Esophagus mucosa (tissue), 1 donor: ENCODE results near the gene UBE2J1. TPM values are rescaled to one million over a fixed set of nuclear protein-coding genes. Genes with fewer than 3 reads are reported as not detected.
"Not testable (repeated sequence)": the region's sequence is repeated elsewhere in the genome, so short reads cannot be mapped to it uniquely, and the experiment has no call there.

Experiments used
- ATAC-seq: fragments of 200-7000 bp; cut with Tn5 transposase; one replicate; pipeline ENCODE4 v1.9.1; 2020
- total RNA-seq: library from RNA; stranded (reverse); gene quantifications from one replicate; pipeline ENCODE4 v1.2.4, GENCODE V29; 2023
- donor health status: DM: yes; HTN: yes; CAD: no.

Gene UBE2J1
- total RNA-seq, 1 donor from 2014 or later: 22.6 TPM

- no peak for ATAC-seq
These were observed 35.5 kb downstream of the UBE2J1 start for GRCh38 chr6:89317067-89317466.

DNA sequence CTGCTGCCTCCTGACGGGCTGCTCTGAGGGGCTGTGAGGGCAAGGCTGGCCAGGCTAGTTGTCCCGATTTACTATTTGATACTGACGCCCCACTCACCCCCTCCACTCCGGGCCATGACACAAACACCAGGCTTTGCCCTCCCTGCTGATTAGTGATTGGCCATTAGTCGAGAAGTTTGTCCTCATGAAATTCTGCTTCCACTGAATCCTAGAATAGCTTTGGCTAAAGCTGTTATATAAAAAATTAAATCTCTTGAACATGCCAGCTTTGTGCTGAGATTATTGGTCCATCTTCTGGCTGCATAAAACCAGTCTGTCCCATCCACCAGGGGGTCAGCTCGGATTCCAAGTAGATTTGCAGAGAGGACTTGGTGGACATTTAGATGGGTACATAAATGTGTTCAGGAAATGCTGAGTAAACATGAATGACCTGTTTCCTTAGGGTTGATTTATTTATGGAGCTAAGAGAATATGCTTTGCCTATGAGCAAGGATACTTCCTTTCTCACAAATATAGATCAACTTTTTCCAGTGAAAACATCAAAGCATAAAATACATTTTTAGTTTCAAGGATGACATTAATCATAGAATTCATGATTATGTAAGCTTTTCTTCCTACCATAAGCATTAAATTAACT lies 37.2 kb downstream of the UBE2J1 start, which contains the start of gene GABRR2:
Gene GABRR2, minus strand, starts transcription at position 51 of the 637 bp plus-strand sequence. CDS start 134 bp downstream, outside the sequence.
- ATAC-seq: no peak

- no peak for ATAC-seq
These were observed 37.8 kb downstream of the UBE2J1 start for GRCh38 chr6:89314692-89315091.

DNA sequence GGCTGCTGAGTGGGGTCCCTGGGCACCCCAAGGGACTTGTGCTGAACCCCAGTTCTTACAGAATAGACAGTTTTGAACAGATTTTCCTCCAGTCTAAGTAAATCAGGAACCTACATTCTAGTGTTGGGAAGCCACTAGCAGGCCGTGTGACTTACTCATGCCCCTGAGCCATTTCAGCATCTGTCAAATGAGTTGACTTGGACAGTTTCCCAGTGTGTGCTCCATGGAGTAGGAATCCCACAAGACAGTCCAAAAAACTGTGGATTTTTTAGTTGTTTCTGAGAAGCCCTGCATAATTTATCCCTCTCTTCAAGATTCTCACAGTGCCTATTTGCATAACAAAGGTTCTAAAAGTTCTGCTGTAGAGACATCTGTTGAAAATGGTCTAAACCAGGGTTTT lies 39.5 kb downstream of the UBE2J1 start:
- no peak for ATAC-seq

GRCh38 chr6:89311853-89312531 lies 40.5 kb downstream of the UBE2J1 start:
- peak; percentile 51 for ATAC-seq

GRCh38 chr6:89311530-89311852 lies 41.0 kb downstream of the UBE2J1 start:
- no peak for ATAC-seq

GRCh38 chr6:89310929-89311328 lies 41.6 kb downstream of the UBE2J1 start:
- peak; percentile 67 for ATAC-seq

DNA sequence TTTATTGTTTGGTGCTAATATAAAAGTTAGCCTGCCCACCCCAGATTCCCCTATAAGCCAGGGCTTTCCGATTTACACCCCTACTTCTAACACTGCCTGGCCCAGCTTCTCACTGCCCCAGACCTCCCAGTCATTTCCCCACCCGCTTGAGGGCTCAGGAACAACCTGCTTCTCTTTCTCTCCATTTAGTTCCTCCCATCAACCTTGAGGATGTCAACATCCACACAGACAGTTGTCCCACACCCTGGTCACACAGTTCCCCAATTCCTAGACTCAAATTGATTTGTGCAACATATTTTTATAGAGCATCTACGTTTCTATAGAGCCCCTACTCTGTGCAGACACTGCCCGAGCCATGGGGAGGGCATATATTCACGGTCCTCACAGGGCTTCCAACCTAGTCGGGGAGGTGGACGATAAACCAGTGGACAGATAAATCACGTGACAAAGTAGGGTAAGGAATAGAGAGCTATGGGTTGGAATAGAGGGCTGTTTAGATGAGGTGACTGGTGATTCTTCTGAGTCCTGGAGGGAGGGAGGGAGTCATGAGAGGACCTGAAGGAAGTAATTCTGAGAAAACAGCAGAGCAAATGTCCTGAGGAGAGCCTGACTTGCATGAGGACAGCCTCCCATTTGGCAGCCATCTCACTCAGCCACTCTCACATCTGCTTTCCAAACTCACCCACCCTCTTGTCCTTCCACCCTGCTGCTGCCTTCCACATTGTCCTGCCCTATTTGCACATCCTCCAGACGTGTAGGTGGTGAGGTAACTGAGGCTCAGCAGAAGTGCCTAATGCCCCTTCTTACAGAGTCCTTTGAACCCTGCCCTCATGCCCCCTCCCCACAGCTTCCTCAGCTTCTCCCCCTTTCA lies 43.8 kb downstream of the UBE2J1 start:
- ATAC-seq: no peak

GRCh38 chr6:89304517-89304916 lies 48.0 kb downstream of the UBE2J1 start:
- not testable (repeated sequence) for ATAC-seq

DNA sequence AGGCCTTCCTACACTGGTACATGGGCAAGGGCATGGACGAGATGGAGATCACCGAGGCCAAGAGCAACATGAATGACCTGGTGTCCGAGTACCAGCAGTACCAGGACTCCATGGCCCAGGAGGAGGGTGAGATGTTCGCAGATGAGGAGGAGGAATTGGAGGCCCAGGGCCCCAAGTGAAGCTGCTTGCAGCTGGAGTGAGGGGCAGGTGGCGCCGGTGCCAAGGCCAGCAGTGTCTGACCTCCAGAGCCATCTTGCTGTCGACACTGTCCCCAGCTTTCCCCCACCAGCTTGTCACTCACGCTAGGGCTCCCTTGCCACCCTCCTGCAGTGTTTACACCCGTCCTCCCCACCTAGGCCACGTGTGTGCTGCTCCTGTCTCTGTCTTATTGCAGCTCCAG lies 49.6 kb downstream of the UBE2J1 start:
- ATAC-seq: no peak

DNA sequence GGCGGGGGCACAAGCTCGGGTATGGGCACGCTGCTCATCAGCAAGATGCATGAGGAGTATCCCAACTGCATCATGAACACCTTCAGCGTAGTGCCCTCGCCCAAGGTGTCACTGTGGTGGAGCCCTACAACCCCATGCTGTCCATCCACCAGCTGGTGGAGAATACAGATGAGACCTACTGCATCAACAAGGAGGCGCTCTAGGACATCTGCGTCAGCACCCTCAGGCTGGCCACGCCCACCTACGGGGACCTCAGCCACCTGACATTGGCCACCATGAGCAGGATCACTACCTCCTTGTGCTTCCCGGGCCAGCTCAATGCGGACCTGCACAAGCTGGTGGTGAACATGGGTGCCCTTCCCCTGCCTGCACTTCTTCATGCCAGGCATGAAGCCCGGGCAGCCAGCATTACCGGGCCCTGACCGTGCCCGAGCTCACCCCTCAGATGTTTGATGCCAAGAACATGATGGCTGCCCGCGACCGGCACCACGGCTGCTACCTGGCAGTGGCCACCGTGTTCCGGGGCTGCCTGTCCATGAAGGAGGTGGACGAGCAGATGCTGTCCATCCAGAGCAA lies 50.2 kb downstream of the UBE2J1 start:
- ATAC-seq: no peak

- ATAC-seq: no peak
These were observed 50.8 kb downstream of the UBE2J1 start for GRCh38 chr6:89301586-89302194.

- no peak for ATAC-seq
These were observed 53.1 kb downstream of the UBE2J1 start for GRCh38 chr6:89299466-89299850.

DNA sequence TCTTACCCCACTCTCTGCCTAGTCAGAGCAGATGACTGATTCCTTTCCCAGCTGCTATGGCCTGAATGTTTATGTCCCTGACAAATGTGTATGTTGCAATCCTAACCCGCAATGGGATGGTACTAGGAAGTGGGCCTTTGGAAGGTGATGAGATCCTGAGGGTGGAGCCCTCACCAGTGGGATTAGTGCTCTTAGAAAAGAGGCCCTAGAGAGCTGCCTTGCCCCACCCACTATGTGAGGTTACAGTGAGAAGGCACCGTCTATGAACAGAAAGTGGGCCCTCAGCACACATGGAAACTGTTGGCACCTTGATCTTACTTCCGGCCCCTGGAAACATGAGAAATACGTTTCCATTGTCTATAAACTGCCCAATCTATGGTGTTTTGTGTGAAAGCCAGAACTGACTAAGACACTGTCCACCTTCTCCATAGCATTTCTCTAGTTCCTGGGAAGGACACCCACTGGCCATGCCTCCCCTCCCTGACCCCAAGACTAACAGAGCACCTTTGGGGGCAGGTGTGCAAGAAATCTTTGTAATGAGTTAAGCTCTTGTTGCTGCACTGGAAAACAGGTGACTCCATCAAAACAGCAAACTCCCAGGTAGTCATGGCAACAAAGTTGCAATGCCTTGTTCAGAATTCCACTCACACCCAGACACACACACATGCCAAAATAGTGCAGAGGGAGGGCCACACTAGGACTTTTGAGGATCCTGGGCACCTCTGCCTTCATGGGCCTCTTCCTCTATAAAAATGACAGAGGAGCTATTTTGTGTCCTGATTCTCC lies 53.6 kb downstream of the UBE2J1 start:
- peak; percentile 89 for ATAC-seq

DNA sequence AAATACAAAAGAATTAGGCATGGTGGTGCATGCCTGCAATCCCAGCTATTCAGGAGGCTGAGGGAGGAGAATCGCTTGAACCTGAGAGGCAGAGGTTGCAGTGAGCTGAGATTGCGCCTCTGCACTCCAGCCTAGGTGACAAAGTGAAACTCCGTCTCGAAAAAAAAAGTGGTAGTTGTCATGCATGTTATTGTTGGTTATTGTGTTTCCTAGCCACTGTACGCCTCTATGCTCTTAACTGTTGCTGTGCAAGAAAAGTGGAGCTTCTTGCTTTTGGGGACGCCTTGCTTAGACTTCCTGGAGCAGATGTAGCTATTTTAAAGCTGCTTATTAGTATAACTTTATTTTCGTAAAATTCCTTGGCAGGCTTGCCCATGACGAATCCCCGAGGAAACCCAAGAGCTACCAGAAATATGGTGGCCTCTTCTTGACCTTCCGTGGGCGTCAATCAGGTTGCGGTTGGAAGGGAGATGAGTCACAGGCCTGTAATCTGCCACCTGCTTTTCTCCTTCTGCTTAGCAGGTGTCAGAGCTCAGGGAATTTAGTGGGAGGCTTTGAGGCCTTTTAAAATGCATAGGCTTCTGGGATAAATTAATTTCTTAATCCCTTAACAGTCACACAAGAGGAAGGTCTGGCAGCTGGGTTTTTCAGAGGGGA lies 54.7 kb downstream of the UBE2J1 start:
- peak; percentile 96 for ATAC-seq

DNA sequence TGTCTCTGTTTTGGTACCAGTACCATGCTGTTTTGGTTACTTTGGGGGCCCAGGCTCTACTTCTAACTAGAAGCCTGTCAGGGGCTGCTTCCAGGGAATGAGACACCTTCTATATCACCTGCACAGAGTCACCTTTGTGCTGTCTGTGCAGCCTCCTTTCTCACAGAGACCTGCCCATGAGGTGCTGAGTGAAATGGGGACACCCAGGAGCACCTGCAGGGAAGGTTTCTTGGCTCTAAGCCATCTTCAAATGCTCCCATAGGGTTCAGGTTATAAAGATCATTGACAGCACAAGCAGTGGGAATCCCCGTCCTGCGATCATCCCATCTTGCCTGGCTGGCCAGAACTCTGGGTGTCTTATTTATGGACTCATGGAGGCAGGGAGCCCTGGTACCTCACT lies 56.5 kb downstream of the UBE2J1 start:
- ATAC-seq: no peak

GRCh38 chr6:89295116-89295515 lies 57.4 kb downstream of the UBE2J1 start:
- ATAC-seq: not testable (repeated sequence)

DNA sequence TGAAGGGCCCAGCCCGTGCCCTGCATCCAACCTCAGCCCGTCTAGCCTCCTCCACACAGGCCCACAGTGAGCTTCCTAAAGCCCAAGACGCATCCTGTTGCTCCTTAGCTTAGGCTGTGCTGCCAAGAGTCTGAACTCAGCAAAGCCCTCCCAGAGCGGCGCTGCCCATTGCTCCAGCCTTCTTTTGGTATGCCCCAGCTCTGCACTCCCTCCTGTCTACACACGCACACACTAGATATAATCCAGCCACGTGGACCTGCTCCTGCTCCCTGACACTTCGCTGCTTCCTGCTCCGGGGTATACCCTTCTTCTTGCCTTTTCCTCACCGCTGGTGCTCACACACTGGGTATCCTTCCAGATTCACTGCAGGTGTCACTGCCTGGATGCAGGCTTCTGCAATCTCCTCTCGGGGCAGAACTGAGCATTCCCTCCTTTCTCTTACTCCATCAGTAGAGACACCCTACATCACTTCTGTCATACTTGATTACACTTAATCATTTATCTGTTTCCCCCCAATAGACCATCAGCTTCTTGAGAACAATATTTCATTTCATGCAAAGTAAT lies 61.2 kb downstream of the UBE2J1 start:
- no peak for ATAC-seq

DNA sequence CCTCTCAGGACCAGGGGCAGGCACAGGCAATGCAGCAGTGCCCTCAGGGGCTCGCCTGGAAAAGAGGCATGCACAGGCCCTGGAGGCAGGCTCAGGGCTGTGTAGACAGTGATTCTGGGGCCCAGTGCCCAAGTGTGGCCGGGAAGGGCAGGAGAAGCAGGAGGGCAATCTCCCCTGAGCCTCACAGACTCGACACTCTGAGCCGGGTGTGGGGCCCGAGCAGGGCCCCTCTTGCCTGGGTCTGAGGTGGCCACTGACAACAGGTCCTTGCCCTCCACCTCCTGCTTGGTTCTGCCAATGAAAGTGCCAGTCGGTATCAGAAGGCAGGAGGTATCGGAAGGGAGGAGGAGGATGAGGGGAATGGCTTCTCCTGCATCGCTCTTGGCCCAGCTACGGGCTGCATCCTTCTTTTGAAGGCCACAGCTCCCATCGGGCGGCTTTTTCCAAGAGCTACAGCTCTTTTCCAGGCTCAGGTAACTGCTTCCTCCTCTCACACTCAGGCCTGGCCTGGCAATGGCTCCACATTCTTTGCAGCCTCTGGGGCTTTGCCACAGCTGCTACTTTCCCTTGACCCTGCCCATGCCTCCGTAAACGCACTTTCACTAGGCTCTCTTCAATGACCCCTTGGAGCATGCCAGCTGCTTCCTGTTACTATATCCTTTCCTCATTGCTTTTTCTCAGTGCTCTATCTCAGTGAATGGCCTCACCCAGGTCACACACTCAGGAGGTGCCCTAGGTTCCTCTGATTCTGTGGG lies 61.9 kb downstream of the UBE2J1 start:
- no peak for ATAC-seq

DNA sequence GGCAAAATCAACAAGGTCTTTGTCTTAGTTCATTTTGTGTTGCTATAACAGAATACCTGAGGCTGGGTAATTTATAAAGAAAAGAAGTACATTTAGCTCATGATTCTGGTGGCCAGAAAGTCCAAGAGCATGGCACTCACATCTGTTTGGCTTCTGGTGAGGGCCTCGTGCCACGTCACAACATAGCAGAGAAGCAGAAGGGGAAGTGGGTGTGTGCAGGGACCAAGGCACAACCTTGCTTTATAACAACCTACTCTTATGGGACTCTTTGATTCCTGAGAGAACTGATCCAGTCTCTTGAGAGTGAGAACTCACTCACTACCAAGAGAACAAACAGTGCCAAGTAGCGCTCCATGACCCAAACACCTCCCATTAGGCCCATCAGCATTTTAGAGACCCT lies 62.8 kb downstream of the UBE2J1 start:
- no peak for ATAC-seq
